K562 (cell line): Measurements from ENCODE around the gene STING1. TPM values are rescaled to one million over a fixed set of nuclear protein-coding genes. Genes with fewer than 3 reads are reported as not detected.

ENCODE experiments used
- ATAC-seq: fragments of 200-7000 bp; cut with Tn5 transposase; 3 replicates; pipeline ENCODE4 v1.9.1; 2020; ENCODE audit warnings: moderate library complexity
- BruUV-seq: library from RNA; stranded (reverse); fragments of 400-500 nt; replicated peaks from 2 replicates; lab custom pipeline; 2021; lab: Mats Ljungman, UMichigan
- CTCF ChIA-PET: fragments of 300-600 bp; formaldehyde crosslinking; extraction: SDS; loops from one replicate; lab custom pipeline; 2021; ENCODE audit warnings: low intra/inter-chr PET ratio; lab: Yijun Ruan, JAX
- POLR2A ChIA-PET: fragments of 300-600, 350-650 bp; sonication (Branson Sonifier 250); formaldehyde crosslinking; extraction: SDS; loops from one replicate; lab custom pipeline; 2021; ENCODE audit warnings: antibody characterized with exemption, inconsistent platforms; lab: Yijun Ruan, JAX
- DNase-seq, 4 experiments: peaks; one replicate each; pipeline versions ENCODE4 v3.0.0 to v3.0.0-alpha.2; 2011 to 2018; ENCODE audit warnings: low spot score in 3 of 4, mixed read lengths in 3 of 4; ENCODE audit errors: extremely low read depth in 1 of 4
- FAIRE-seq: peaks from 2 replicates; lab custom pipeline; 2011; peaks lifted over from hg19 to GRCh38; lab: Jason Lieb, UNC
- H2AFZ ChIP-seq: 2 replicates; pipeline ENCODE4 v1.6.0; 2011; ENCODE audit warnings: low read depth, low read length, control low read depth, inconsistent platforms
- H3K27ac ChIP-seq: fragments of 200-600 bp; 3 replicates; pipeline ENCODE4 v1.8.0; 2011; ENCODE audit warnings: low read depth, mild to moderate bottlenecking, control low read depth, inconsistent platforms, low read length, moderate library complexity, mixed read lengths; ENCODE audit errors: extremely low read depth
- H3K27me3 ChIP-seq, 2 experiments: fragments of 300-600 bp in 1 of 2; 2 replicates in 1 of 2; 3 replicates in 1 of 2; pipeline versions ENCODE4 v1.6.0 to v1.8.0; 2011; ENCODE audit warnings: inconsistent platforms in 2 of 2, low read length in 2 of 2, mild to moderate bottlenecking in 1 of 2, mixed read lengths in 1 of 2, moderate library complexity in 1 of 2; ENCODE audit not compliant: control insufficient read depth in 2 of 2, insufficient read depth in 2 of 2
- H3K36me3 ChIP-seq: fragments of 300-600 bp; 3 replicates; pipeline ENCODE4 v1.8.0; 2011; ENCODE audit warnings: mild to moderate bottlenecking, low read length, inconsistent platforms; ENCODE audit not compliant: control insufficient read depth, insufficient read depth
- H3K4me1 ChIP-seq, 2 experiments: fragments of 200-600 bp in 1 of 2; replicated peaks in 1 of 2; 2 replicates in 1 of 2; 3 replicates in 1 of 2; pipeline versions ENCODE4 v1.5.1 to v1.8.0; 2011; ENCODE audit warnings: inconsistent platforms in 2 of 2, low read length in 2 of 2, mild to moderate bottlenecking in 1 of 2, mixed read lengths in 1 of 2, moderate library complexity in 1 of 2; ENCODE audit not compliant: control insufficient read depth in 2 of 2, insufficient read depth in 2 of 2
- H3K4me2 ChIP-seq: 2 replicates; pipeline ENCODE4 v1.6.1; 2011; ENCODE audit warnings: low read length, control low read depth, inconsistent platforms, mixed read lengths; ENCODE audit not compliant: insufficient read depth
- H3K4me3 ChIP-seq: fragments of 200-600 bp; sonication (generic), shearing (Covaris generic); 2 replicates; pipeline ENCODE4 v1.5.1; 2016; ENCODE audit warnings: control low read depth, inconsistent platforms
- H3K79me2 ChIP-seq: fragments of 200-600 bp; 3 replicates; pipeline ENCODE4 v1.8.0; 2011; ENCODE audit warnings: low read length, inconsistent platforms; ENCODE audit not compliant: control insufficient read depth, insufficient read depth
- H3K9ac ChIP-seq, 2 experiments: 2 replicates each; pipeline versions ENCODE4 v1.6.0 to v1.6.1; 2011; ENCODE audit warnings: low read depth in 2 of 2, low read length in 2 of 2, control low read depth in 1 of 2, inconsistent platforms in 1 of 2, mild to moderate bottlenecking in 1 of 2, mixed read lengths in 1 of 2; ENCODE audit not compliant: insufficient read depth in 1 of 2
- H3K9me1 ChIP-seq: one replicate; pipeline ENCODE4 v1.6.0; 2011; ENCODE audit warnings: inconsistent platforms, mild to moderate bottlenecking, low read length, moderate library complexity; ENCODE audit not compliant: control insufficient read depth, insufficient read depth
- H3K9me3 ChIP-seq: replicated peaks from 2 replicates; pipeline ENCODE4 v1.5.1; 2011; ENCODE audit warnings: low read depth, low read length, inconsistent platforms; ENCODE audit not compliant: control insufficient read depth, insufficient read depth
- H4K20me1 ChIP-seq: replicated peaks from 2 replicates; pipeline ENCODE4 v1.6.1; 2011; ENCODE audit warnings: low read length, inconsistent platforms, mixed read lengths; ENCODE audit not compliant: control insufficient read depth, insufficient read depth
- CBFA2T2 ChIP-seq: fragments of 450-650 bp; conservative IDR thresholded peaks from 2 replicates; pipeline ENCODE4 v1.6.1; 2017; ENCODE audit warnings: mild to moderate bottlenecking
- EGR1 ChIP-seq: fragments of 450-650 bp; conservative IDR thresholded peaks from 2 replicates; pipeline ENCODE4 v1.6.1; 2017; ENCODE audit warnings: mild to moderate bottlenecking
- MYBL2 ChIP-seq, 2 experiments: fragments of 450-650 bp in 1 of 2; sonication (generic) in 1 of 2; formaldehyde crosslinking in 1 of 2; IDR thresholded peaks; 2 replicates each; pipeline versions ENCODE4 v1.6.1 to v1.8.1; 2017 to 2022; ENCODE audit warnings: borderline replicate concordance in 1 of 2, inconsistent platforms in 1 of 2, low read depth in 1 of 2, mild to moderate bottlenecking in 1 of 2, missing genetic modification reagents in 1 of 2, moderate library complexity in 1 of 2
- PHB2 ChIP-seq: fragments of 450-650 bp; IDR thresholded peaks from 2 replicates; pipeline ENCODE4 v1.6.1; 2017; ENCODE audit warnings: low read depth
- PHF20 ChIP-seq: fragments of 450-650 bp; IDR thresholded peaks from 2 replicates; pipeline ENCODE4 v1.6.1; 2018; ENCODE audit not compliant: partially characterized antibody
- SIRT6 ChIP-seq: IDR thresholded peaks from one replicate; pipeline ENCODE4 v1.6.1; 2012; ENCODE audit warnings: low read depth, mild to moderate bottlenecking, control low read depth, inconsistent platforms, low read length, moderate library complexity
- SP2 ChIP-seq: IDR thresholded peaks from 2 replicates; pipeline ENCODE4 v1.6.1; 2011; ENCODE audit warnings: mild to moderate bottlenecking, low read depth, low read length, moderate library complexity; ENCODE audit not compliant: poor library complexity, severe bottlenecking; ENCODE audit errors: extremely low read depth
- ZZZ3 ChIP-seq: fragments of 450-650 bp; IDR thresholded peaks from 2 replicates; pipeline ENCODE4 v1.6.1; 2016; ENCODE audit warnings: antibody characterized with exemption, mild to moderate bottlenecking, moderate library complexity
- WGBS: fragments of 100-300 bp; shearing (Covaris generic); methylation state at CpG from one replicate; pipeline ENCODE4 v1.1.6; 2016; ENCODE audit warnings: low coverage, mixed read lengths; ENCODE audit not compliant: insufficient coverage; ENCODE audit errors: missing lambda C conversion rate; 5-methylcytosine and 5-hydroxymethylcytosine counted together
- in situ Hi-C: fragments of 300-500 bp; cut with MboI; formaldehyde crosslinking; loops from 4 replicates; pipeline ENCODE4 v1.15.0; 2018; ENCODE audit warnings: inconsistent platforms, mixed read lengths
- intact Hi-C: fragments of 100-400 bp; cut with micrococcal nuclease; formaldehyde crosslinking; loops from 2 replicates; pipeline ENCODE4 v1.14.2; 2022
- polyA plus RNA-seq, 8 experiments: library from polyadenylated mRNA; depleted of rRNA in 4 of 8; stranded (reverse) in 5 of 8; unstranded in 3 of 8; fragments of >200 nt; fragmentation: Nextera tagmentation in 2 of 8; fragmentation: Illumina TruSeq in 1 of 8; extraction: Ambion mirVana in 2 of 8; extraction: Trizol in 1 of 8; gene quantifications; 2 replicates each; pipeline versions ENCODE4 v1.2.1 to v1.2.3, GENCODE V29; 2011 to 2014; ENCODE audit warnings: inconsistent platforms in 1 of 8, missing spikeins in 1 of 8
- total RNA-seq, 7 experiments: library from RNA; depleted of rRNA in 6 of 7; stranded (reverse); fragments of >200 nt in 6 of 7; fragmentation: Illumina TruSeq in 2 of 7; extraction: Trizol in 2 of 7; gene quantifications; 2 replicates each; pipeline versions ENCODE4 v1.2.1 to v1.2.3, GENCODE V29; 2011 to 2021; ENCODE audit warnings: low replicate concordance in 1 of 7
- TF ChIP-seq, protein P1 (sequence below): fragments of 450-650 bp; formaldehyde crosslinking; IDR thresholded peaks from 2 replicates; pipeline ENCODE4 v1.4.0; 2022; ENCODE audit warnings: missing genetic modification characterization

The STING1 gene
- total and polyA plus RNA-seq, 9 of the 15 experiments (the other 6 are each of a cell fraction or from before 2014, with no cell fraction given) = 20.8 to 69.1 (median 44.7) TPM

DNA sequence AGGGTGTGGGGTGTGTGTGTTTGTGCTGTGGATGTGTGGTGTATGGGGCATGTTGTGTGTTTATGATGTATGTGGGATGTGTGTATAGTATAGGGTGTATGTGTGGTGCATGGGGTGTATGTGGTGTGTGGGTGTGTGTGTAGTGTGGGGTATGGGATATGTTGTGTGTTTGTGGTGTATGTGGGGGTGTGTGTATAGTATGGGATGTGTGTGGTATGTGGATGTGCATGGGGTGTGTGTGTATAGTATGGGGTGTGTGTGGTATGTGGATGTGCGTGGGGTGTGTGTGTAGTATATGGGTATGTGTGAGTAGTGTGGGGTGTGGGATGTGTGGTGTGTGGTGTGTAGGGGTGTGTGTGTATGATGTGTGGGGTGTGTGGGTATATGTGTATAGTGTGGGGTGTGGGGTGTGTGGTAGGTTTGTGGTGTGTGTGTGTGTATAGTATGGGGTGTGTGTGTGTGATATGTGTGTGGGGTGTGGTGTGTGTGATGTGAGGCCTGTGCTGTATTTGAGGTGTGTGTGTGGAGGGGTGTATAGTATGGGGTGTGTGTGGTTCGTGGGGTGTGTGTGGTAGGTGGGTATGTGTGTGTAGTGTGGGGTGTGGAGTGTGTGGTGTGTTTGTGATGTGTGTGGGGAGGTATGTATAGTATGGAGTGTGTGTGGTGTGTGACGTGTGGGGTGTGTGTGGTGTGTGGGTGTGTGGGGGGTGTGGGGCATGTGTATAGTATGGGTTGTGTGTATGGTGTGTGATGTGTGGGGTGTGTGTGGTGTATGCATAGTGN, 30.5 kb downstream of the STING1 start:
- H4K20me1 ChIP-seq = no peaks in the 10 kb centered on the region
- ChIA-PET CTCF (no interaction called here), POLR2A (no interaction called here)
- TF ChIP-seq EGR1 = 0 out of 2 replicates have a peak, but pooled peaks have one; percentile 4
- TF ChIP-seq, protein P1, sequence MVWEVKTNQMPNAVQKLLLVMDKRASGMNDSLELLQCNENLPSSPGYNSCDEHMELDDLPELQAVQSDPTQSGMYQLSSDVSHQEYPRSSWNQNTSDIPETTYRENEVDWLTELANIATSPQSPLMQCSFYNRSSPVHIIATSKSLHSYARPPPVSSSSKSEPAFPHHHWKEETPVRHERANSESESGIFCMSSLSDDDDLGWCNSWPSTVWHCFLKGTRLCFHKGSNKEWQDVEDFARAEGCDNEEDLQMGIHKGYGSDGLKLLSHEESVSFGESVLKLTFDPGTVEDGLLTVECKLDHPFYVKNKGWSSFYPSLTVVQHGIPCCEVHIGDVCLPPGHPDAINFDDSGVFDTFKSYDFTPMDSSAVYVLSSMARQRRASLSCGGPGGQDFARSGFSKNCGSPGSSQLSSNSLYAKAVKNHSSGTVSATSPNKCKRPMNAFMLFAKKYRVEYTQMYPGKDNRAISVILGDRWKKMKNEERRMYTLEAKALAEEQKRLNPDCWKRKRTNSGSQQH = peak; percentile 35; the same call in 1 of the 2 replicates
- TF ChIP-seq SP2 = no peak
- 0 out of 2 replicates have a peak, but pooled peaks have one; percentile 33 for TF ChIP-seq PHB2
- no peak for TF ChIP-seq SIRT6
- no peak for TF ChIP-seq ZZZ3
- peak; percentile 9 for TF ChIP-seq PHF20
- no peak for TF ChIP-seq CBFA2T2
- 0 out of 2 replicates have a peak, but pooled peaks have one; percentile 21 for TF ChIP-seq MYBL2 (IDR thresholded peaks at IDR 0.05; ENCODE audit: low read depth)
- no peak for TF ChIP-seq MYBL2 (CRISPR knock-in tag; IDR thresholded peaks at IDR 0.05; ENCODE audit: borderline replicate concordance)
- 56% methylated on average over 3 of the region's 3 CpGs for WGBS
- H3K9ac ChIP-seq = no peak overlapping the region
- H3K27ac ChIP-seq = no peak overlapping the region
- H3K27me3 ChIP-seq = no peaks in the 10 kb centered on the region
- no peak overlapping the region for H2AFZ ChIP-seq
- peaks cover 4% of the 10 kb centered on the region for H3K9me1 ChIP-seq
- no peak for FAIRE-seq
- H3K36me3 ChIP-seq = no peaks in the 10 kb centered on the region
- no peak for ATAC-seq
- no peaks in the 10 kb centered on the region for H3K9me3 ChIP-seq
- no peak overlapping the region for H3K4me3 ChIP-seq
- H3K4me1 ChIP-seq = peaks cover 9 to 12% of the 10 kb centered on the region in 2 experiments; a peak in 4 of 5 replicates
- DNase-seq = no peak
- no peak overlapping the region for H3K4me2 ChIP-seq
- BruUV-seq = no TSS peak
- no peaks in the 10 kb centered on the region for H3K79me2 ChIP-seq
- in situ Hi-C loops = no loop called here
- intact Hi-C loops = no loop called here
